CD4-positive, alpha-beta T cell treated with Interleukin-6 at 100 ng/mL for 8 hours (primary cell): ENCODE results near the gene ZNF280B.
A peak's percentile ranks its signal among the peaks of the same experiment; 100 is the strongest.

Experiments
- DNase-seq: peaks from one replicate; pipeline ENCODE4 v3.0.0-alpha.2; 2020; ENCODE audit warnings: mixed read lengths, low spot score

Gene ZNF280B, protein sequence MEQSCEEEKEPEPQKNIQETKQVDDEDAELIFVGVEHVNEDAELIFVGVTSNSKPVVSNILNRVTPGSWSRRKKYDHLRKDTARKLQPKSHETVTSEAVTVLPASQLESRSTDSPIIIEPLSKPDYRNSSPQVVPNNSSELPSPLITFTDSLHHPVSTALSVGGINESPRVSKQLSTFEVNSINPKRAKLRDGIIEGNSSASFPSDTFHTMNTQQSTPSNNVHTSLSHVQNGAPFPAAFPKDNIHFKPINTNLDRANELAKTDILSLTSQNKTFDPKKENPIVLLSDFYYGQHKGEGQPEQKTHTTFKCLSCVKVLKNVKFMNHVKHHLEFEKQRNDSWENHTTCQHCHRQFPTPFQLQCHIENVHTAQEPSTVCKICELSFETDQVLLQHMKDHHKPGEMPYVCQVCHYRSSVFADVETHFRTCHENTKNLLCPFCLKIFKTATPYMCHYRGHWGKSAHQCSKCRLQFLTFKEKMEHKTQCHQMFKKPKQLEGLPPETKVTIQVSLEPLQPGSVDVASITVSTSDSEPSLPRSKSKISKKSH

DNA sequence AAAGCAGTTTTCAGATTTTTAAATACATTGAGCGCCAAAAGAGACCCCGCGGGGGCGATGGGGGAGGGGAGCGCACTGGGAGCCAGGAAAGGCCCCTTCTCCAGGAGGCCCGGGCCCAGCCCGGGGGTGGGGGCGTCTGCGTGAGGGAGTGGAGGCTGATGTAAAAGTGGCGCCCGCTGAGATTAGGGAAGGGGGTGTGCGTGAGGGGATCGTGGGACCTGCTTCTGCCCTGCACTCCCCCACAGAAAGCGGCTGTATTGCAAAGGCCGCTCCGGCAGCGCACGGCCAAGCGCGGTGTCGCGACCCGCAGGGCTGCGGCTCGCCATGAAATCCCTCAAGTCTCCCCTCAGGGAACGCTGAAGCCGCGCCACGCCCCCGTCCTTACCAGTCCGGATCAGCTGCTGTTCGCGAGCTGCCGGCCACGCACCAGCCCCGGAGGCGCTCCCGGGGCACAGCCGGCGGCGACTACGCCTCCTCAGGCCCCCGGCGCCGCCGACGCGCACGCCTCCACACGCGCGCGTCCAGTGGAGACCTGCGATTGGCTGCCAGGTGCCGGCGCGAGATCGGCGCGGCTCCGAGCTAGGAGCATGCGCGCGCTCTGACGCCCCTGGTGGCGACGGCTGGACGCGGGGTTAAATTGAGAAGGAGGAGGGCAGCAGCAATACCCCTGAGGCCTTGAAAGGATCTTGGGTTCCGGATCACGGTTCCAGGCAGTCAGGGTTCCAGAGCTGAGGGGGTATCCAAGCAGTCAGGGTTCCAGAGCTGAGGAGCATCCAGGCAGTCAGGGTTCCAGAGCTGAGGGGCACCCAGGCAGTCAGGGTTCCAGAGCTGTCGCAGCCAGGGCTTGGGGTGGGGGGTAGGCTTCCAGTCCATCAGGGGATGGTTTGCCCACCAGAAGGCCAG, at the start of gene ZNF280B:
ZNF280B (minus strand) TSS at position 469 of the 903 bp plus-strand sequence. CDS start 19,344 bp downstream, outside the sequence.
- DNase-seq = peak; percentile 70

DNA sequence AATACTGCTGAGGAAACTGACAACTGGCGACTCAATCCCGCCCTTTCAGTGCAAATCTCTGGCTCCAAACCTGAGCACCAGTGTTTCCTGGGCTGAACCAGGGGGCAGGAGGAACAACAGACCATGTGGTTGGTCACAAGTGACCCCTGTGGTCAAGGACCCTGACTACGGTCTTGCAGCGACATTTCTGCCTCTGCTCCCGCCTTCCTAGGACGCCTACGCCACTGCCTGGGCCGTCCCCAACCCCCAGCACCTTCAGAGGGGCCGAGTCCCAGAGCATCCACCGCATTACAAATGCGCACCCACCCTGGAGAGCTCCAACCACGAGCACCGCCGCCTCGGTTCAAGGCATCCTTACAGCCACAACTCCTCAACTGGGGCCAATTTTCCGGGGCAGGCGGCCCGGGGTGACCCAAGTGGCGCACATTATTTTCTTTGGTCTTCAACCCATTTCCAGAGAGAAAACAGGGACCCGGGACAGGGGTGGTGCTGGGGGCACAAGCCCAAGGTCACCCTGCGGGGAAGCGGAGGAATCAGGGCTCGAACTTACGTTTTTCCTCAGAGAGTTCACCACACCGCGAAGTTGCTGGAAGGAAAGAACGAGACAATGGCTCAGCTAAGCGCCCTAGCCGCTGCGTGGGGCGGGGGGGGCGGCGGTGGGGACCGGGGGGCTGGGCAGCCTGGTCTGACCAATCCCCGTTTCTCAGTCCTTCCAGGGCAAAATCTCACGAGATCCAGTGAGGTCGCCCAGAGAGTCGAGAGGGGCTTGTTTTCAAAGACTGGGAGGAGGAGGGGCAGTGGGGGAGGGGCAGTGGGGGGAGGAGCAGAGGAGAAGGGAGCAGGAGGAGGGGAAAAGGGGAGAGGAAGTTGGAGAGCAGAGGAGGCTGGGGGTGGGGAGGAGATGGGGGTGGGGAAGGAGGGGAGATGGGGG, 48.7 kb upstream of the ZNF280B start:
- no peak for DNase-seq

DNA sequence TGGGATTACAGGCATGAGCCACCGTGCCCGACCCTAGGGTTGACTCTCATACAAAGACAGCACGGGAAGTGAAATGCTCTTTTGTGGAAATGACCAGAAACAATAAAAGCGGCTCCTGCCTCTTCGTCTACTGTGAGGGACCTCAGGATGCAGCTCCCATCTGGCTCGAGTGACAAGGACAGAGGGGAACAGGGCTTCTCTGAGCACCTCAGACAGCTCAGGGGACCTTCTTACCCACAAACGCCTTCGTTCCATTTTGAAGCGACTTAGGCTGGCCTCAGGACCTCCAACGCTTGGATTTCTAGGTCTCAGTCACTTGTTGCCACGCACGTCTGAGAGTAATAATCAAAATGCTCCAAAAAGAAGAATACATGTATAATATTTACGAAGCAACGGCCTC, 48.0 kb upstream of the ZNF280B start:
- no peak for DNase-seq

DNA sequence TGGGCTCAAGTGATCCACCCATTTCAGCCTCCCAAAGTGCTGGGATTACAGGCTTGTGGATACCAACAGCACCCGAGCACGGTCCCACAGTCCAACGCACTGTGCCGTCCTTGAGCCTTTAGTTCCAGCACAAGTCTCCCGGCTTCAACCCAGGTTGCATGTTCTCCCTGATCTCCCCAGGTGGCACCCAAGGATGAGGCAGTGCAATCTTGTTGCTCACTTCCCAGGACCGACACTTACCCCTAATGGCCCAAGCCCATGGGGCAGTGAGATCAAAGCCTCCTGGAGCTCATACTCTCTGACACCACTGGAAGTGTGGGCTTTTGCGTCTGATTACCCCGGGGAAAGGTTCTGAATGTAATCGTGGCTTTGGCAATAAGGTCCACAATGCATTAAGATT, 47.1 kb upstream of the ZNF280B start:
- DNase-seq = no peak

DNA sequence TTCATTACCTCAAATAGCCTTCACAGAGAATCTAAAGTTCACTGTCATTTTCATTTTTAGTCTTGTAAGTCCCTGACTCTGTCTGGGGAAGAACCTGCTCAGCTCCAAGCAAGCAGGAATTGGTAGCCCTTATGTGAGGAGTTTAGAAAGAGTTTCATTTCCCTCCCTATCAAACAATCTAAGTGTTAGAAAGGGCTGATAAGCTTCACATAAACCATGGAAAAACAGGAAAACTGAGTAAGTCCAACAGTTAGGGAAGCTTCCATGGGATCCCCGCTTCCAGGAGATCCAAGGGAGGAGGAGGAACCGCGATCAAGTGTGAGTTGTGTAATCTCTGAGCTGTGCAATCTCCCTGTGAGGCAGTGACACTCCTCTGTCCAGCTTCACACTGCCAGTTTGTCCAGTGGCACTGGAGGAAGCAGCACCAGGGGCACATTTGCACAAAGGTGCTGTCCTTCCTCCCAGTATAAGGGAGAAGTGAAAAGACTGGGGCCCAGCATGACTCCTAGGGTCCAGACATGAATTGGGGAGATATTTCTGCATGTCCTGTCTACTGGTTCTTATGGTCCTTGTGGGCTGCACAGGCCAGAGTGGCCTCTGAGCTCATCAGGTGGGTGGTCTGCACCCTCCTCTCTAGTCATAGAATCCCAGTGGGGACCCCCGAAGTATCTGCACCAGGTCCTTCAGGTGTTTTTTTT, 46.2 kb upstream of the ZNF280B start:
- DNase-seq = no peak

DNA sequence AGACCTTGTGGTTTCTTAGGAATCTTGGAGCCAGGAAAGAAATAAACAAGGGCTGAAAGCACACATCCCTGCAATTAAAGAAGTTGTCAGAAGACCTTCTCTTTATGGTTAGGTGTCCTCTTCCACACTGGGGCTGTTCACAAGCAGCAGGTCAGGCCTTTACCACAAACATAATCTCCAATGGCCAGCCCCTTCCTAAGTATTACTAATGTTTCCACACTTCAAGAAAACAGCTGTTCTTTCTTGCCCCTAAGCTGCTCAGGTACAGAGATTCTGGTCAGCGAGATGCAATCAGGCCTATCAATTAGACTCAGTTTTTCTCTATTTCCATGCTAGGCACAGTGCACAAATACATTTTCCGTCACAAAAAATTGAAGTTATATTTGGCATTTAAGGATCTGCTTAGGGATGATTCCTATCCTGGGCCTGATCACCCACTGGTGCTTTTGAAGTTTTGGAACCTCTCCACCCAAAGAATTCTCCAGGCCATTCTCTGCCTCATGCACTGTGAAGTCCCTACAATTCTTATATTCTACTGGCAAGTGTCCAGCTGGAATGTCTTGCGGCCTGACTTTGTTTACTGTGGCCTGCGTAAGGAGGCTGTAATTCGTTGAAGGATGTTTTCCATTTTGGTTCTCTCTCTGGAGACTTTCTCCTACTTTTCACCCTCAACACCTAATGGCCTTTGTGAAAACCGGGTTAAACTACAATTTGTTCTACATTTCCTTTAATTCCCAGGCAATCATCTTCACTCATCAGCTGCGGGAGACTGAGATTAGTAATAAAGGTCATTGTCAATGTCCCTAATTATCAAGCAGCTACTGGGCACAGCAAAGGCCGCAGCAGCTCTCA, 45.4 kb upstream of the ZNF280B start:
- DNase-seq = no peak

DNA sequence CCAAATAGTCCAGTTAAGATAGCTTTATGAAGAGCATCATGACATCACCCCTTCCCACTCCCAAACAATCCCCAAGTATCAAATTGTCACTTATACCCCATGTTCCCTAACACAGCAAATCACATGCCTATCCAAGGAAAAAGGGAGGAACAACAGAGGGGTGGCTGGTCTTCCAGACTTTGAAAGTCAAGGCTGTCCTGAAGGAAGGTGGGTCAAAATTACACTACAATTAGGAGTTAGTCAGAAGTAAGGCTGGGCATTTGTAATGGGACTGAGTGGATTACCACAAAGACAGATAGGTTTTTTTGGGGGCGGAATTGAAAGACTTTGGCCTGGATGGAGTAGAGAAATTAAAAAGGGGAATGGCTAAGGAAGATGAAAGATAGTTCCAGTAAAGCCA, 44.6 kb upstream of the ZNF280B start:
- DNase-seq = no peak

DNA sequence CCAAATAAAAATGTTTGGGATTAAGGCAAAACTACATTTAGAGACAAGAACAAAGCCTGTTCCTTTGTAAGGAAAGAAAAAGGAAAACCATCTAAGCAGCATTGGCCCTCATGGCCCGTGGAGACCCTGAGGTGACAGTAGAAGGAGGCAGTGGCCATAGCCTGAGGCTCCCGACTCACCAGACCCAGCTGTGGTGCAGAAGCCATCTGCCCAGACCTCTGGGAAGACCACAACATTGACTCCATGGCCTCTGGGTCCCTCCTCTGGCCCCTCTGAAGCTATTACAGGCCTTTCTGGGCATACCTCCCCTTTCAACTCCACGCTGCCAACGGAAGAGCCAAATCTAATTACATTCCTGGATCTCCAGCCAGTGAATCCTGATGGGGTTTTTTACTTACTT, 44.1 kb upstream of the ZNF280B start:
- no peak for DNase-seq

DNA sequence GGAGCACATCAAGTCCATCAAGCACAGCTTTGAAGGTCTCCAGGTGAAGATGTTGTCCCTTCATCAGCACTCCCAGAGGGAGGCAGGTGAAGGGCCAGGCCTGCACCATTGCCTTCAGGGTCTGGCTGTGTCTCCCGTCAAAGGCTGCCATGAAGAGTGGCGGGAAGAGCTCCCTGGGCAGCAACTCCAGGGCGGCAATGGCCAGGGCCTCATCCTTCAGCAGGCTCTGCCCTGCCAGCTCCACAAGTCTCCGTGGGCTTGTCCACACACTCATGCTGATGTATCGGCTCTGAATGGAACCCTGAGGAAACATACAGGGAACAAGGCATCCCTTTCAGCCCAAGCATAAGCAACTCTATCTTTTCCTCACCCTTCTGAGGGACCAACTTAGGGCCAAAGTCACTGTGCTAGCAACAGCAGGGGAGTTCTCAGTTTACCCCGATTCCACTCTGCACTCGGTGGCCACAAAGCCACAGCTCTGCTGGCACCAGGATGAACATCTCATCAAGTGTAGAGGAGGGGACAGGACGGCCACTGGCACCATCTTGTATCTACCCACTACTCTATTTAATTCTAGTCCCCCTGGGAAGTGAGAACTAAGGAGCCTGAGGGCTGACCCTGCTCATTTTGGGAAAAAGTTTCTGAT, 42.4 kb upstream of the ZNF280B start:
- DNase-seq = no peak

DNA sequence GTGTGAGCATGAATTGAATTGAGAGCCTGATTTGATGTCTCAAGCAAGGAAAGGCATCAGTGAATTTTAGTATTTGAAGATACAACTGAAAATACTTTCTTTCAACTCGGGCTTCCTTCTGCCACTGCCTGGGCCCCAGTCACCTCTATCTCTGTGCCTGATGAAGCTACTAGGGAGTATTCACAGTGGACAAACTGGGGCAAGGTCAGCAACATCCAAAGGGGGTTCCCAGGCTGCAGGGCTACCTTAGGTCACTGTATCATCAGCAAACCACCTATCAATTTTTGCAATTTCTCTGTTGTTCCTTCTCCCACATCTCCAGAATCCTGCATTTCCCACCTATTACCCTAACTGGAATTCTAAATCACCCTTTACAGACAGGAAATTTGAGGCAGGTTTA, 40.4 kb upstream of the ZNF280B start:
- no peak for DNase-seq

DNA sequence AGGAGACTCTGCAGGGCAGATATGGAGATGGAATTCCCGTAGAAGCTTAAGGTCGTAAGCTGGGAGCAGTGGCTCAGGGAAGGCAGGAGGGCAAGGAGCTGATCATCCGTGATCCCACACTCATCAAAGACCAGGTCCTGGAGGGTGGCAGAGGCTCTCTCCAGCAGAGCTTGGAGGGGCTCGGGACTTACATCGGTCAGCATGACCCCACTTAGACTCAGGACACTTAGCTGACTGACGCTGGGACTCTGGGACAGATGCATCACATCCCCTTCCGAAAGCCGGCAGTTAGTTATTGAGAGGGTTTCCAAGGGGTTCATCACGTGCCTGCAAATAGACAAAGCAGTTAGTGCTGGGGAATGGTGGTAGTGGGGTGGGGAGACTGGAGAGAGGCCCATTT, 39.8 kb upstream of the ZNF280B start:
- DNase-seq = no peak

DNA sequence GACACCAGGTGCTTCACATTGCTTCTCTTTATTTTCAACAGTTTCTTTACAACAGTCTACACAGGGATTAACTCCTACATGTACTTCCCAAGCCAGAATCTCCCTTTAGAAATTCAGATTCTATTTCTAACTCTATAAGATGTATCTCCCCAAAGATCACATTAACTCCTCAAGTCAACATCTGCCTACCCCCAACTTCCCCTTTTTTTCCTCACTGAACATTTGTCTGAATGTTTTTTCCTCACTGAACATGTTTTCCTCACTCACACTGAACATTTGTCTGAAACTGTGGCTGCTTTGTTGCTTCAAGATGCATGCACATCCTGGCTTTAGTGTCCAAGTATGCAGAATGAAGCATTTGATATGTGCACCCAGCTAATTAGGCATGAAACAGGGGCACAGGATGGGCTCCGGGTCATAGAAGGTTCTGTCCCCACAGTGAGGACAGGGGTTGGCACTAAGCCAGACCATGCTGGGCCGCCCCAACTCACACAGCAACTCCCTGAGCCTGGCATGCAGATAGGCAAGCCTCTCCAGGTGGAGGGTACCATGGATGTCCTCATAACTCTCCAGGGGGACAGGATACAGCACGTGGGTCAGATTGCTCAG, 39.3 kb upstream of the ZNF280B start:
- DNase-seq = no peak

DNA sequence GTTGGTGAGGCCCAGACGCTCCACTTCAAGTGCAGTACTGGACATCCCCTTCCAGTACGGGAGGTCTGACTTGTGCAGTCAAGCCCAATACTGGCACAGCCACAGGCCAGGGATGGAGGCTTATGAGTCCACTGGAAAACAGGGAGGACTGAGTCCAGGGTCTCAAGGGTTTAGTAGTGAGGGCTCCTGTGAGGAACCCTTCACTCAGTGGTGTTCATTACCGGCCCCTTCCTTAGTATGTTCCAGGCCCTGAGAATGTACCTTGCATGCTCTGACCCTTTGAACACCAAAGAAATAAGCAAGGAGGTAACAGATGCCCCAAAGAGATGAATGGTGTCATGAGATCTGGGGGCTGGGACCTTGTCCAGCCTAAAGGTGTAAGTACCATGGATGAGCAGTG, 38.7 kb upstream of the ZNF280B start:
- no peak for DNase-seq

DNA sequence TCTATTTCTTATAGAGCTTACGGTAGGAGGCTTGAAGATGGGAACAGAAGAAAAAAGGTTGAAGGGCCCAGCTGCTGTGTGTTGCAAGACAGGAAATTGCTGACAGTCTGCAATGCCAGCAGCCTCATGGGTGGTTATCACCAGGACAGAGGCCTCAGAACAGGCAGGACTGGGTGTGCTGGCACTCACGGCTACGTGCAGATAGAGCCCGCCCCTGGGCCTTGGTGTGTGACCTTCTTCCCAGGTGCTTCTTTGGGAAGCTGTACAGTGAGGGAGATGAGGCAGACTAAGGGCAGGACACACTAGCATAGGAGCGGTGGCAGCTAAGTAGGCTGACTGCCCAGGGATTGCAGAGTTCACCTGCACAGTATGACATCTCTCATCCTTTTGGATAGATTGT, 37.9 kb upstream of the ZNF280B start:
- no peak for DNase-seq

DNA sequence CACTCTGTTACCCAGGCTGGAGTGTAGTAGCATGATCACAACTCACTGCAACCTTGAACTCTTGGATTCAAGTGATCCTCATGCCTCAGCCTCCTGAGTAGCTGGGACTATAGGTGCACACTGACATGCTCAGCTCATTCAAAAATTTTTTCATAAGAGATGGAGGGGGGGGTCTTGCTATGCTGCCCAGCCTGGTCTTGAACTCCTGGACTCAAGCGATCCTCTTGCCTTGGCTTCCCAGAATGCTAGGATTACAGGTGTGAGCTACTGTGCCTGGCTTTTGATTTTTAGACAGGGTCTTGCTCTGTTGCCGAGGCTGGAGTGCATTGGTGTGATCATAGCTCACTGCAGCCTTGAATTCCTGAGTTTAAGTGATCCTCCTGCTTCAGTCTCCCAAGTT, 36.5 kb upstream of the ZNF280B start:
- DNase-seq = no peak

DNA sequence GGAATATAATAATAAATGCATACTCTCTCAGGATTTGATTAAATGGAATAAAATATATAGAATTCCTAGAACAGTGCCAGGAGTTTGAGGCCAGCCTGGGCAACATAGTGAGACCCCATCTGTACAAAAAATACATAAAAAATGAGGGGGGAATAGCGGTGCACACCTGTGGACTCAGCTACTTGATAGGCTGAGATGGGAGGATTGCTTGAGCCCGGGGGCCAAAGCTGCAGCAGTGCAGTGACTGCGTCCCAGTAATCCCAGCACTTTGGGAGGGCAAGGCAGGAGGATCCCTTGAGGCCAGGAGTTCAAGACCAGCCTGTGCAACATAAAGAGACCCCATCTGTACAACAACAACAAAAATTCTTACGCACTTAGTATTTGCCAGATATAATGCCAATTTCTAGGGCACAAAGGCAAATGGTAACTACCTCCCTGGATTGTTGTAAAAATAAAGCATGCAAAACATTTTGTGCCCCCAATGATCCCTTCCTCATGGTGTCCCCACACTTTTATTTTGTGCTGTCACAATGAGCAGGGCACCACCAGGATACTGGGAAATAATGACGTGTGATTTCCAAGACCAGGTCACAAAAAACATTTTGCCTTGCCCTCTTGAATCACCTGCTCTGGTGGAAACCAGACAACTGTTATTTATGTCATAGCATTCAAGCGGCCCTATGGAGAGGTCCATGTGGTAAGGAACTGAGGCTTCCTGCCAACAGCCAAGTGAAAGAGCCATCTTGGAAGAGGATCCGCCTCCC, 29.9 kb upstream of the ZNF280B start:
- DNase-seq = no peak

DNA sequence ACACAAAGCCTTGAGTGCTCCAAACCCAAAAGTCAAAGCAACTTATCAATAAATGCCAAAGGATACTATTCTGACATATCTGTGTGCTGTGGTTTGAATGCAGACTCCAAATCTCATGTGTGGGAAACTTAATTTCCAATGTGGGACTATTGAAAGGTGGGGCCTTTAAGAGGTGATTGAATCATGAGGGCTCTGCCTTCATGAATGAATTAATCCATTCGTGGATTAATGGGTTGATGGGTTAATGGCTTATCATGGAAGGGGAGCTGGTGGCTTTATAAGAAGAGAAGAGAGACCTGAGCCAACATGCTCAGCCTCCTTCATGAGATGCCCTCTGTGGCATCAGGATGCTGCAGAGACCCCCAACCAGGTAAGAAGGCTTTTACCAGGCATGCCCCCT, 28.4 kb upstream of the ZNF280B start:
- no peak for DNase-seq

DNA sequence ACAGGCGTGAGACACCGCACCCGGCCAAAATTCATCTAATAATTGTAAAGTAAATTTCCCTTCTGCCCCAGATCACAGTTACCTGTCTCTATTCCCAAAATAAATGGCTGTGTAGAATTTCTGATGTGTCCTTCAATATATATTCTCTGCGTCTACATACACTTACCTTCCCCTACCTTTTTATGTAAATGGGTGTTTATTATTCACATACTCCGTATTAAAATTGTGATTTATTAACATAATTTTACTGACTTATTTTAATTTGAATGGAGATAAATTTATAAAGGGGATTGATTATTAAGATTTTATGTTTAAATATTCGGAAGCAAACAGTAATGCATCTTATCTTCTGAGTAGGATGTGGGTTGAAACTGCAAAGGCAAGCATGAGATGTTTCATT, 28.0 kb upstream of the ZNF280B start:
- no peak for DNase-seq

DNA sequence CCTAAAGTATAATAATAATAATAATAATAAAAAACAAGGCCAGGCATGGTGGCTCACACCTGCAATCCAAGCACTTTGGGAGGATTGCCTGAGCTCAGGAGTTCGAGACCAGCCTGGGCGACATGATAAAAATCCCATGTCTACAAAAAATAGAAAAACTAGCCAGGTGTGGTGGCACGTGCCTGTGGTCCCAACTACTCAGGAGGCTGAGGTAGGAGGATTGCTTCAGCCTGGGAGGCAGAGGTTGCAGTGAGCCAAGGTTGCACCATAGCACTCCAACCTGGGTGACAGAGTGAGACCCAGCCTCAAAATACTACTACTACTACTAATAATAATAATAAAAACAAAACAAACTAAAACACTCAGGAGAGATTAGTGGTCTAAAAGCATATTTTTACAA, 27.1 kb upstream of the ZNF280B start:
- DNase-seq = no peak
